Suprapubic skin (tissue), 4 donors: ENCODE data around the gene ALDH3B2. TPM values are rescaled to one million over a fixed set of nuclear protein-coding genes. Genes with fewer than 3 reads are reported as not detected.
A peak's percentile ranks its signal among the peaks of the same experiment; 100 is the strongest.
"Not testable (repeated sequence)": the region's sequence is repeated elsewhere in the genome, so short reads cannot be mapped to it uniquely, and the experiment has no call there.

Experiments
- DNase-seq, 2 donors: peaks; one replicate each; pipeline ENCODE4 v3.0.0-alpha.2; 2019; ENCODE audit warnings: low spot score in 2 of 2
- H3K27ac ChIP-seq: fragments of 200-600 bp; sonication (generic); one replicate; pipeline ENCODE4 v1.5.1; 2019
- H3K27me3 ChIP-seq: fragments of 200-600 bp; sonication (generic); one replicate; pipeline ENCODE4 v1.5.1; 2019
- H3K36me3 ChIP-seq: fragments of 200-600 bp; sonication (generic); one replicate; pipeline ENCODE4 v1.5.1; 2019
- H3K4me1 ChIP-seq: fragments of 200-600 bp; sonication (generic); one replicate; pipeline ENCODE4 v1.5.1; 2019
- H3K4me3 ChIP-seq: fragments of 200-600 bp; sonication (generic); one replicate; pipeline ENCODE4 v1.5.1; 2019; ENCODE audit warnings: mild to moderate bottlenecking
- H3K9me3 ChIP-seq: fragments of 200-600 bp; sonication (generic); one replicate; pipeline ENCODE4 v1.5.1; 2019
- EP300 ChIP-seq: sonication (generic); formaldehyde crosslinking; IDR thresholded peaks from one replicate; pipeline ENCODE4 v1.6.1; 2017; ENCODE audit warnings: antibody characterized with exemption
- POLR2A ChIP-seq, 2 donors: fragments of 450-650 bp; IDR thresholded peaks; one replicate each; pipeline ENCODE4 v1.6.1; 2017; ENCODE audit warnings: antibody characterized with exemption in 2 of 2, mild to moderate bottlenecking in 2 of 2, moderate library complexity in 2 of 2
- POLR2AphosphoS5 ChIP-seq, 3 donors: sonication (generic); formaldehyde crosslinking; IDR thresholded peaks; one replicate each; pipeline ENCODE4 v1.6.1; 2017; ENCODE audit warnings: antibody characterized with exemption in 3 of 3
- WGBS: methylation state at CpG from one replicate; pipeline ENCODE4 v1.1.5; 2018; 5-methylcytosine and 5-hydroxymethylcytosine counted together
- total RNA-seq, 4 donors: library from RNA; depleted of rRNA; stranded (reverse); fragments of >200 nt; gene quantifications; one replicate each; pipeline ENCODE4 v1.1.0, GENCODE V29; 2016
- TF ChIP-seq, protein P1 (sequence below), 2 donors: fragments of 200-600 bp in 1 of 2; fragments of 450-650 bp in 1 of 2; sonication (generic) in 1 of 2; IDR thresholded peaks; one replicate each; pipeline ENCODE4 v1.5.1; 2016 to 2019; ENCODE audit warnings: antibody characterized with exemption in 2 of 2, mild to moderate bottlenecking in 1 of 2, moderate library complexity in 1 of 2

ALDH3B2 gene
- total RNA-seq, 4 donors from 2014 or later, result 90.0 to 176 (median 105) TPM

DNA sequence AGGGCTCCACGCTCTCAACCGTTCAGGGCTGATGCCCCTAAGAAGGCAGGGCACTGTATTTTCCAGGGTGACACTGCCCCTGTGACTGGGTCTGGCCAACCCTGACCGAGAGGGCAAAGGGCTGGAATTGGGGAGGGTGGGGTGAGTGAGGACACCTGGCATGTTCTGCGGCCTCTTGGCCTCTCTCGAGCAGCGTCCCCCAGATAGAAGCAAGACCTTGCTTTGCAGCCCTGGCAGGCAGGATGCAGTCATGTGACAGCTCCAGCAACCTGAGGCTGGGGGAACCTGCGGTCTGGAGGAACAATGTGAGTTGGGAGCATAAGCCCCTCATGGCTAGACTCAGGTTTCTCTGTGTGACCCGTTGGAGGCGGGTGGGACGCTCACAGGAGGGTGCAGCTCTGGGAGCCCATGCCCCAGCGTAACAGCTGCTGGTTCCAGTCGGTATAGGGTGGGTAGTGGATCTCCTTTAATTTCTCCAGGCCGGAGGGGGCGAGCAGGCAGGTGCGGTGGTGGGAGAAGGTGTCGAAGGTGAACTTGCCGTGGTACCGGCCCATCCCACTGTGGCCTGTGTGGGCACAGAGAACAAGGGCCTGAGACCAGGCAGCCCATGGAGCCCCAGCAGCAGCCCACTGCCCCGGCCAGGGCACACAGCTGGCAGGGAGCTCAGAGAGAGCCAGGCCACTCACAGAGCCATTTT is 11.4 kb downstream of the ALDH3B2 start:
- peaks cover 11% of the 10 kb centered on the region for H3K4me1 ChIP-seq
- H3K27me3 ChIP-seq, result no peaks in the 10 kb centered on the region
- H3K4me3 ChIP-seq, result no peak overlapping the region
- DNase-seq, result peak in 1 of 2 donors; percentile 75
- H3K9me3 ChIP-seq, result no peaks in the 10 kb centered on the region
- 83% methylated on average over 16 of the region's 19 CpGs for WGBS
- TF ChIP-seq, protein P1, sequence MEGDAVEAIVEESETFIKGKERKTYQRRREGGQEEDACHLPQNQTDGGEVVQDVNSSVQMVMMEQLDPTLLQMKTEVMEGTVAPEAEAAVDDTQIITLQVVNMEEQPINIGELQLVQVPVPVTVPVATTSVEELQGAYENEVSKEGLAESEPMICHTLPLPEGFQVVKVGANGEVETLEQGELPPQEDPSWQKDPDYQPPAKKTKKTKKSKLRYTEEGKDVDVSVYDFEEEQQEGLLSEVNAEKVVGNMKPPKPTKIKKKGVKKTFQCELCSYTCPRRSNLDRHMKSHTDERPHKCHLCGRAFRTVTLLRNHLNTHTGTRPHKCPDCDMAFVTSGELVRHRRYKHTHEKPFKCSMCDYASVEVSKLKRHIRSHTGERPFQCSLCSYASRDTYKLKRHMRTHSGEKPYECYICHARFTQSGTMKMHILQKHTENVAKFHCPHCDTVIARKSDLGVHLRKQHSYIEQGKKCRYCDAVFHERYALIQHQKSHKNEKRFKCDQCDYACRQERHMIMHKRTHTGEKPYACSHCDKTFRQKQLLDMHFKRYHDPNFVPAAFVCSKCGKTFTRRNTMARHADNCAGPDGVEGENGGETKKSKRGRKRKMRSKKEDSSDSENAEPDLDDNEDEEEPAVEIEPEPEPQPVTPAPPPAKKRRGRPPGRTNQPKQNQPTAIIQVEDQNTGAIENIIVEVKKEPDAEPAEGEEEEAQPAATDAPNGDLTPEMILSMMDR (IDR thresholded peaks at IDR 0.05), result no peak
- TF ChIP-seq EP300 (no peak), POLR2A (IDR thresholded peaks at IDR 0.05) (no peak), POLR2AphosphoS5 (IDR thresholded peaks at IDR 0.05) (no peak)
- H3K36me3 ChIP-seq, result peaks cover 8% of the 10 kb centered on the region
- no peak overlapping the region for H3K27ac ChIP-seq

DNA sequence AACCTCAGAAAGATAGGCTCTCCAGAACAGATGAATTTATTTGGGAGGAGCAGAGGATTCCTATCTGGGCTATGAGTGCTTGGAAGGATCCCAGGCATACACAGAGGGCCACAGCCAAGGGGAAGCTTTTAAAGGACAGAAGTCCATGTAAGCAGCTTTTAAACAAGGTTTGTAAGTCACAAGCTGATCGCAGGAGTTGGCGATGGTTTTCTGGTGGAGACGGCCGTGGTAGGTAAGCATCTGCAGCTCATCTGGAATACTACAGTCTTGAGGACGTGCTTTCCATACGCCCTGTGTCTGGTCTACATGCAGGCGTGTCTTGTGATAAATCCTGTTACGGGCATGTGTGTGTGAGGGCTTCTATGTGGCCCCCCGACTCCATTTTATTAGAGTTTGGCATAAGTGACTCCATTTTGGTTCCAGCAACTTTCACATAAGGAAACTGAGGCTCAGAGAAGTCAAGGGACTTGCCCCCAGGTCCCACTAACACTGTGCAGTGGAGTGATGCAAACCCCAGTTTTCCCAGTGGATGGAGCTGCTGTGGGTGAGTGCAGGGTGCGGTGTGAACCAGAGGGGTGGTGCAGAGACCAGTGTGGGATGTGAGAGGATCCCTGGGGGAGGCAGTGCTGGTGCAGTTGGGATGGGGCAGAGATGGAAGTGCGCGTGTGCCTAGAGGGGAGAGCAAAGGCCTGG is 12.1 kb downstream of the ALDH3B2 start:
- WGBS, result 72% methylated on average over 12 of the region's 12 CpGs
- Histone ChIP-seq H3K27me3 (no peaks in the 10 kb centered on the region), H3K4me1 (peaks cover 18% of the 10 kb centered on the region), H3K9me3 (no peaks in the 10 kb centered on the region), H3K4me3 (no peak overlapping the region), H3K36me3 (peaks cover 8% of the 10 kb centered on the region), H3K27ac (no peak overlapping the region)
- peak in 1 of 2 donors; percentile 69 for DNase-seq
- TF ChIP-seq EP300 (no peak), POLR2AphosphoS5 (IDR thresholded peaks at IDR 0.05) (no peak), POLR2A (IDR thresholded peaks at IDR 0.05) (no peak)
- TF ChIP-seq, protein P1 (IDR thresholded peaks at IDR 0.05), result no peak

DNA sequence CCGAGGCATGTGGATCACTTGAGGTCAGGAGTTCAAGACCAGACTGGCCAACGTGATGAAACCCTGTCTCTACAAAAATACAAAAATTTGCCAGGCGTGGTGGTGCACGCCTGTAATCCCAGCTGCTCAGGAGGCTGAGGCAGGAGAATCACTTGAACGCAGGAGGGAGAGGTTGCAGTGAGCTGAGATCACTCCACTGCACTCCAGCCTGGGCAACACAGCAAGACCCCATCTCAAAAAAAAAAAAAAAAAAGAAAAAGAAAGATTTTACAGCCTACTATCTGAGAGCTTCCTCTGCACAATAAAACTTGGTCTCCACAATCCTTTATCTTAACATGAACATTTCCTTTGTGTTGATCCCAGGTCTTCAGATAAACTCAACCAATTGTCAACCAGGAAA is 13.7 kb downstream of the ALDH3B2 start:
- WGBS, result 68% methylated on average over 5 of the region's 5 CpGs
- peak in 1 of 2 donors; percentile 24 for DNase-seq

DNA sequence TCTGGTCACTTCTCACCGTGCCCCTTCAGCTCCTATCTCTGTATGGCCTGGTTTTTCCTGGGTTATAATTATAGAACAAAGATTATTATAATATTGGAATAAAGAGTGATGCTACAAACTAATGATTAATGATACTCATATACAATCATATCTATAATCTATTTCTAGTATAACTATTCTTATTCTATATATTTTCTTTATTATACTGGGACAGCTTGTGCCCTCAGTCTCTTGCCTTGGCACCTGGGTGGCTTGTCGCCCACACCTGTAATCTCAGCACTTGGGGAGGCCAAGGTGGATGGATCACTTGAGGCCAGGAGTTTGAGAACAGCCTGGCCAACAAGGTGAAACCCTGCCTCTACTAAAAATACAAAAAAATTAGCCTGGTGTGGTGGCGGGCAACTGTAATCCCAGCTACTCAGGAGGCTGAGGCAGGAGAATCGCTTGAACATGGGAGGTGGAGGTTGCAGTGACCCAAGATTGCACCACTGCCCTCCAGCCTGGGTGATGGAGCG is 14.7 kb downstream of the ALDH3B2 start:
- WGBS, result 55% methylated on average over 5 of the region's 5 CpGs

More for the DNA sequence above, 13.7 kb downstream of the ALDH3B2 start:
- not testable (repeated sequence) for H3K27ac ChIP-seq, H3K4me3 ChIP-seq, H3K9me3 ChIP-seq, H3K27me3 ChIP-seq, H3K36me3 ChIP-seq
- peaks cover 27% of the 10 kb centered on the region for H3K4me1 ChIP-seq

DNA sequence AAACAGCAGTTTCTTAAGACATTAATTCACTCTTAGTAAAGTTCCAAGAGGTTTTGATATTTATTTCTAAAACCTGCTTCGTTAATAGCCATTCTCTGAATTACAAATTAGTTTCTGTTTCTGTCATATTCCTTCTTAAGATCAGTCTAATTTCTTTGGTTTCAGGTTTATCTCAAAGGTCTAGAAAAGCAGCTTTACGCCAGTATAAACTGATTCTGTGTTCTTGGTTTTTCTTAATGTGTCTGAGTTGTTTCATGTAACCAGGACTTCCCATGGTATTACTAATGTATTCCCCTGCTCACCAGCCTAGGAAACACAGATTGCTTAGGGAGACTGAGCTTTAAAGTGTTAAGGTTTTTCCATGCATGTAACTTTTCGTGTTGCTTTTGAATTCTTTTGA is 17.1 kb downstream of the ALDH3B2 start:
- DNase-seq, result no peak
- no peak overlapping the region for H3K4me3 ChIP-seq
- TF ChIP-seq POLR2A (IDR thresholded peaks at IDR 0.05) (no peak), POLR2AphosphoS5 (IDR thresholded peaks at IDR 0.05) (no peak), EP300 (no peak)
- TF ChIP-seq, protein P1 (IDR thresholded peaks at IDR 0.05), result no peak
- no peaks in the 10 kb centered on the region for H3K9me3 ChIP-seq
- peaks cover 27% of the 10 kb centered on the region for H3K4me1 ChIP-seq
- 30% methylated on average over 3 of the region's 3 CpGs for WGBS
- no peaks in the 10 kb centered on the region for H3K27me3 ChIP-seq
- H3K27ac ChIP-seq, result no peak overlapping the region
- H3K36me3 ChIP-seq, result no peaks in the 10 kb centered on the region

More for the DNA sequence above, 14.7 kb downstream of the ALDH3B2 start:
- not testable (repeated sequence) for H3K27ac ChIP-seq, H3K27me3 ChIP-seq, H3K36me3 ChIP-seq, H3K4me3 ChIP-seq, H3K9me3 ChIP-seq
- DNase-seq, result peak in 1 of 2 donors; percentile 26
- peaks cover 27% of the 10 kb centered on the region for H3K4me1 ChIP-seq

DNA sequence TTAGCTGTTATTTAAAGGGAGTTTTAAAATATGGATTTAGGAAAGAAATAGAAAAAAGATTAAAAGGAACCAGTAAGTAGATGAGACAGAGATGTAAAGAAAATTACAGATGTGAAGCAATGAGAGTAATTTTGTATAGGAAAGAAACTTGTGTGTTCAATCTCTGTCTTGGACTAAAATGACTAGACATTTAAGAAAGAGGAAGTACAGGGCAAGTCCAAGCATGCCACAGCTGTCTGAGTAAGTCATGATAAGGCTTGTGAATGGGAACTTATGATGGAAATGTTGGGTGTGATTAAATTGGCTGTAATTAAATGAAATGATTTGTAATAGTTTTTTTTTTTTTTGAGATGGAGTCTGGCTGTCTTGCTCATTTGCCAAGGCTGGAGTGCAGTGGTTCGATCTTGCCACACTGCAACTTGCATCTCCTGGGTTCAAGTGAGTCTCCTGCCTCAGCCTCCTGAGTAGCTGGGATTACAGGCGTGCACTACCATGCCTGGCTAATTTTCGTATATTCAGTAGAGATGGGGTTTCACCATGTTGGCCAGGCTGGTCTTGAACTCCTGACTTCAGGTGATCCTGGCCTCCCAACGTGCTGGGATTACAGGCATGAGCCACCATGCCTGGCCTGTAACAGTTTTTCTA is 18.0 kb downstream of the ALDH3B2 start:
- H3K4me1 ChIP-seq, result peaks cover 27% of the 10 kb centered on the region
- no peak for DNase-seq
- no peak for TF ChIP-seq POLR2AphosphoS5 (IDR thresholded peaks at IDR 0.05)
- no peak for TF ChIP-seq POLR2A (IDR thresholded peaks at IDR 0.05)
- TF ChIP-seq EP300, result no peak
- TF ChIP-seq, protein P1 (IDR thresholded peaks at IDR 0.05), result no peak
- WGBS, result 49% methylated on average over 4 of the region's 4 CpGs
- H3K4me3 ChIP-seq, result no peak overlapping the region
- no peak overlapping the region for H3K27ac ChIP-seq
- H3K9me3 ChIP-seq, result no peaks in the 10 kb centered on the region
- H3K27me3 ChIP-seq, result no peaks in the 10 kb centered on the region
- H3K36me3 ChIP-seq, result no peaks in the 10 kb centered on the region
